ENCODE measurements around the gene LAYN.

LAYN gene

GRCh38 chr11:111586388-111586831, 45.9 kb downstream of the LAYN start:
- H3K36me3 ChIP-seq (ENCODE audit: control insufficient read depth, low read depth, low read length): no peaks in the 10 kb centered on the region
- H3K9me3 ChIP-seq (ENCODE audit: control insufficient read depth, low read depth, low read length): no peaks in the 10 kb centered on the region
- no peak overlapping the region for H3K9ac ChIP-seq (ENCODE audit: low read length)
- H3K4me3 ChIP-seq (ENCODE audit: low read length): no peak overlapping the region
- no peaks in the 10 kb centered on the region for H3K27me3 ChIP-seq (ENCODE audit: control insufficient read depth, insufficient read depth, low read length)
- H3K4me1 ChIP-seq (ENCODE audit: control insufficient read depth, low read depth, low read length): no peaks in the 10 kb centered on the region
- no peak overlapping the region for H3K27ac ChIP-seq (ENCODE audit: low read length)

- no peaks in the 10 kb centered on the region for H3K36me3 ChIP-seq (ENCODE audit: control insufficient read depth, low read depth, low read length)
- H3K4me3 ChIP-seq (ENCODE audit: low read length): no peak overlapping the region
- H3K27me3 ChIP-seq (ENCODE audit: control insufficient read depth, insufficient read depth, low read length): no peaks in the 10 kb centered on the region
- H3K9me3 ChIP-seq (ENCODE audit: control insufficient read depth, low read depth, low read length): no peaks in the 10 kb centered on the region
- no peak overlapping the region for H3K9ac ChIP-seq (ENCODE audit: low read length)
- H3K27ac ChIP-seq (ENCODE audit: low read length): no peak overlapping the region
- H3K4me1 ChIP-seq (ENCODE audit: control insufficient read depth, low read depth, low read length): no peaks in the 10 kb centered on the region
Measured at GRCh38 chr11:111589114-111589513, 48.6 kb downstream of the LAYN start.

GRCh38 chr11:111589886-111590499, 49.5 kb downstream of the LAYN start:
- Histone ChIP-seq H3K9me3 (ENCODE audit: control insufficient read depth, low read depth, low read length) (no peaks in the 10 kb centered on the region), H3K36me3 (ENCODE audit: control insufficient read depth, low read depth, low read length) (no peaks in the 10 kb centered on the region), H3K9ac (ENCODE audit: low read length) (no peak overlapping the region), H3K4me3 (ENCODE audit: low read length) (no peak overlapping the region), H3K27ac (ENCODE audit: low read length) (no peak overlapping the region), H3K27me3 (ENCODE audit: control insufficient read depth, insufficient read depth, low read length) (no peaks in the 10 kb centered on the region), H3K4me1 (ENCODE audit: control insufficient read depth, low read depth, low read length) (no peaks in the 10 kb centered on the region)

GRCh38 chr11:111591187-111591960, 50.9 kb downstream of the LAYN start:
- H3K4me1 ChIP-seq (ENCODE audit: control insufficient read depth, low read depth, low read length): no peaks in the 10 kb centered on the region
- no peaks in the 10 kb centered on the region for H3K27me3 ChIP-seq (ENCODE audit: control insufficient read depth, insufficient read depth, low read length)
- H3K9ac ChIP-seq (ENCODE audit: low read length): no peak overlapping the region
- H3K9me3 ChIP-seq (ENCODE audit: control insufficient read depth, low read depth, low read length): no peaks in the 10 kb centered on the region
- H3K36me3 ChIP-seq (ENCODE audit: control insufficient read depth, low read depth, low read length): no peaks in the 10 kb centered on the region
- H3K4me3 ChIP-seq (ENCODE audit: low read length): no peak overlapping the region
- no peak overlapping the region for H3K27ac ChIP-seq (ENCODE audit: low read length)

GRCh38 chr11:111592491-111592890, 52.0 kb downstream of the LAYN start:
- no peaks in the 10 kb centered on the region for H3K27me3 ChIP-seq (ENCODE audit: control insufficient read depth, insufficient read depth, low read length)
- no peak overlapping the region for H3K9ac ChIP-seq (ENCODE audit: low read length)
- H3K9me3 ChIP-seq (ENCODE audit: control insufficient read depth, low read depth, low read length): no peaks in the 10 kb centered on the region
- no peaks in the 10 kb centered on the region for H3K36me3 ChIP-seq (ENCODE audit: control insufficient read depth, low read depth, low read length)
- no peak overlapping the region for H3K27ac ChIP-seq (ENCODE audit: low read length)
- no peaks in the 10 kb centered on the region for H3K4me1 ChIP-seq (ENCODE audit: control insufficient read depth, low read depth, low read length)
- H3K4me3 ChIP-seq (ENCODE audit: low read length): no peak overlapping the region

- Histone ChIP-seq H3K27ac (ENCODE audit: low read length) (no peak overlapping the region), H3K4me3 (ENCODE audit: low read length) (no peak overlapping the region), H3K9me3 (ENCODE audit: control insufficient read depth, low read depth, low read length) (no peaks in the 10 kb centered on the region), H3K36me3 (ENCODE audit: control insufficient read depth, low read depth, low read length) (no peaks in the 10 kb centered on the region), H3K9ac (ENCODE audit: low read length) (no peak overlapping the region), H3K4me1 (ENCODE audit: control insufficient read depth, low read depth, low read length) (no peaks in the 10 kb centered on the region), H3K27me3 (ENCODE audit: control insufficient read depth, insufficient read depth, low read length) (peaks cover 9% of the 10 kb centered on the region)
Measured at GRCh38 chr11:111596319-111596718, 55.8 kb downstream of the LAYN start.

- Histone ChIP-seq H3K27me3 (ENCODE audit: control insufficient read depth, insufficient read depth, low read length) (peaks cover 16% of the 10 kb centered on the region), H3K9ac (ENCODE audit: low read length) (no peak overlapping the region), H3K4me1 (ENCODE audit: control insufficient read depth, low read depth, low read length) (peaks cover 4% of the 10 kb centered on the region), H3K36me3 (ENCODE audit: control insufficient read depth, low read depth, low read length) (no peaks in the 10 kb centered on the region), H3K4me3 (ENCODE audit: low read length) (no peak overlapping the region), H3K27ac (ENCODE audit: low read length) (no peak overlapping the region), H3K9me3 (ENCODE audit: control insufficient read depth, low read depth, low read length) (no peaks in the 10 kb centered on the region)
Measured at GRCh38 chr11:111598148-111598547, 57.6 kb downstream of the LAYN start.

GRCh38 chr11:111598559-111598958, 58.0 kb downstream of the LAYN start:
- H3K4me1 ChIP-seq (ENCODE audit: control insufficient read depth, low read depth, low read length): peaks cover 5% of the 10 kb centered on the region
- no peaks in the 10 kb centered on the region for H3K9me3 ChIP-seq (ENCODE audit: control insufficient read depth, low read depth, low read length)
- no peaks in the 10 kb centered on the region for H3K36me3 ChIP-seq (ENCODE audit: control insufficient read depth, low read depth, low read length)
- peaks cover 20% of the 10 kb centered on the region for H3K27me3 ChIP-seq (ENCODE audit: control insufficient read depth, insufficient read depth, low read length)
- H3K27ac ChIP-seq (ENCODE audit: low read length): no peak overlapping the region
- H3K9ac ChIP-seq (ENCODE audit: low read length): no peak overlapping the region
- no peak overlapping the region for H3K4me3 ChIP-seq (ENCODE audit: low read length)

GRCh38 chr11:111601636-111601978, 61.1 kb downstream of the LAYN start:
- Histone ChIP-seq H3K9me3 (ENCODE audit: control insufficient read depth, low read depth, low read length) (no peaks in the 10 kb centered on the region), H3K27ac (ENCODE audit: low read length) (no peak overlapping the region)

GRCh38 chr11:111601979-111602864, 61.7 kb downstream of the LAYN start, which contains the start of gene SIK2:
Gene SIK2 (plus strand): TSS chr11:111602449. CDS start chr11:111602564, 115 bp downstream.
- H3K9me3 ChIP-seq (ENCODE audit: control insufficient read depth, low read depth, low read length): no peaks in the 10 kb centered on the region
- H3K27ac ChIP-seq (ENCODE audit: low read length): no peak within 1 kb of the TSS
- H3K36me3 ChIP-seq (ENCODE audit: control insufficient read depth, low read depth, low read length): no peaks in the 10 kb centered on the region
- H3K27me3 ChIP-seq (ENCODE audit: control insufficient read depth, insufficient read depth, low read length): peaks cover 28% of the 10 kb centered on the region
- H3K4me1 ChIP-seq (ENCODE audit: control insufficient read depth, low read depth, low read length): peaks cover 11% of the 10 kb centered on the region
- H3K4me3 ChIP-seq (ENCODE audit: low read length): peak within 1 kb of the TSS; percentile 67
- peak within 1 kb of the TSS; percentile 67 for H3K9ac ChIP-seq (ENCODE audit: low read length)

More at GRCh38 chr11:111601636-111601978, 61.1 kb downstream of the LAYN start:
- Histone ChIP-seq H3K27me3 (ENCODE audit: control insufficient read depth, insufficient read depth, low read length) (peaks cover 28% of the 10 kb centered on the region), H3K4me1 (ENCODE audit: control insufficient read depth, low read depth, low read length) (peaks cover 11% of the 10 kb centered on the region), H3K9ac (ENCODE audit: low read length) (peak overlapping the region; percentile 67), H3K4me3 (ENCODE audit: low read length) (peak overlapping the region; percentile 63), H3K36me3 (ENCODE audit: control insufficient read depth, low read depth, low read length) (no peaks in the 10 kb centered on the region)

GRCh38 chr11:111602865-111603610, 62.5 kb downstream of the LAYN start:
- no peak overlapping the region for H3K27ac ChIP-seq (ENCODE audit: low read length)
- H3K36me3 ChIP-seq (ENCODE audit: control insufficient read depth, low read depth, low read length): no peaks in the 10 kb centered on the region
- H3K27me3 ChIP-seq (ENCODE audit: control insufficient read depth, insufficient read depth, low read length): peaks cover 28% of the 10 kb centered on the region
- peak overlapping the region; percentile 67 for H3K4me3 ChIP-seq (ENCODE audit: low read length)
- H3K9me3 ChIP-seq (ENCODE audit: control insufficient read depth, low read depth, low read length): no peaks in the 10 kb centered on the region
- peak overlapping the region; percentile 67 for H3K9ac ChIP-seq (ENCODE audit: low read length)
- H3K4me1 ChIP-seq (ENCODE audit: control insufficient read depth, low read depth, low read length): peaks cover 11% of the 10 kb centered on the region
